HG03066 (cell line): ENCODE measurements around the gene ETV7.
"Not testable (repeated sequence)": the region's sequence is repeated elsewhere in the genome, so short reads cannot be mapped to it uniquely, and the experiment has no call there.

Source experiments
- ATAC-seq: cut with Tn5 transposase; IDR thresholded peaks from one replicate; pipeline ENCODE4 v1.9.1; 2021; ENCODE audit warnings: low read depth; ENCODE audit not compliant: unreplicated experiment

ETV7 gene

GRCh38 chr6:36387440-36388303, at the start of gene ETV7:
TSS of gene ETV7 (minus strand) at chr6:36387669. CDS start at chr6:36387541, 128 bp downstream.
- ATAC-seq: no peak

GRCh38 chr6:36436466-36436865, 49.0 kb upstream of the ETV7 start:
- no peak for ATAC-seq

GRCh38 chr6:36432151-36432671, 44.7 kb upstream of the ETV7 start:
- no peak for ATAC-seq

- no peak for ATAC-seq
Observed at GRCh38 chr6:36431197-36431596, 43.7 kb upstream of the ETV7 start.

GRCh38 chr6:36430351-36430750, 42.9 kb upstream of the ETV7 start:
- no peak for ATAC-seq

GRCh38 chr6:36428911-36429310, 41.4 kb upstream of the ETV7 start:
- no peak for ATAC-seq

GRCh38 chr6:36426622-36427021, 39.2 kb upstream of the ETV7 start:
- no peak for ATAC-seq

- ATAC-seq: peak; percentile 94
Observed at GRCh38 chr6:36423101-36423824, 35.8 kb upstream of the ETV7 start.

- no peak for ATAC-seq
Observed at GRCh38 chr6:36422714-36423100, 35.2 kb upstream of the ETV7 start.

- ATAC-seq: no peak
Observed at GRCh38 chr6:36419310-36419709, 31.8 kb upstream of the ETV7 start.

- ATAC-seq: no peak
Observed at GRCh38 chr6:36418558-36418957, 31.1 kb upstream of the ETV7 start.

- no peak for ATAC-seq
Observed at GRCh38 chr6:36414481-36414880, 27.0 kb upstream of the ETV7 start.

- ATAC-seq: no peak
Observed at GRCh38 chr6:36413489-36414480, 26.3 kb upstream of the ETV7 start.

- ATAC-seq: not testable (repeated sequence)
Observed at GRCh38 chr6:36409718-36410117, 22.2 kb upstream of the ETV7 start.

GRCh38 chr6:36404164-36404563, 16.7 kb upstream of the ETV7 start:
- no peak for ATAC-seq

GRCh38 chr6:36402481-36402880, 15.0 kb upstream of the ETV7 start:
- no peak for ATAC-seq

- no peak for ATAC-seq
Observed at GRCh38 chr6:36399970-36400369, 12.5 kb upstream of the ETV7 start.

- ATAC-seq: no peak
Observed at GRCh38 chr6:36392621-36393020, 5.2 kb upstream of the ETV7 start.

- no peak for ATAC-seq
Observed at GRCh38 chr6:36389353-36389752, 1.9 kb upstream of the ETV7 start.
